SKM-1 treated with dmso at 0.1 percent for 144 hours (cell line): ENCODE results near the gene ACSM2B.
"Not testable (repeated sequence)": the region's sequence is repeated elsewhere in the genome, so short reads cannot be mapped to it uniquely, and the experiment has no call there.

Experiments
- DNase-seq: peaks from one replicate; lab custom pipeline; 2025; ENCODE audit not compliant: unreplicated experiment; lab: John Stamatoyannopoulos, UW

The ACSM2B gene

DNA sequence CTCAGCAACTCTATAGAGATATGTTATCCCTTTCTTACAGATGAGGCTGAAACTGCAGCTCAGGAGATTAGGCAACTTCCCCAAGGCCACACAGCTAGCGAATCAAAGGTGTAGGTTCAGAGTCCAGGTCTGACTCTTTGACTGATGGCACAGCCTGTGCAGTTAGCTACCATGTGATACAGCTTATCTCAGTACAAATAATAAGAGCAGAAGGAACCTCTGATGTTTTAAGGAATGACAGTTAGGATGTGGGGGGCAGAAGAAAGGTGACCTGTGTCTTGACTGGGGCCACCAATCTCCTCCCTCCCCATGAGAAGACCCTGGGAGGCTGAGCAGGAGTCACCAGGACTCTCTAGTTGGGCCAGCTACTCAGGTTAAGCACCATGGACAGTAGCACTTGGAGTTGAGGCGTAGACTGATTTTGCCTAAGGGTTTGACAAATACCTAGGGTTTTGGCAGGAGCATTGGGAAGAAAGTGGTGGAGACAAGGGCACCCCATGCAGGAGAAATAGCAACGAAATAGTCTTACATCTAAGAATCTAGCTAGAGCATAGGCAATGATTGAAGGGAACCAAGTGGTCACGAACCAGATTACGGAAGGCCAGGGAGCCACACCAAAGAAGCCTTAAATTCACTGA is 22.8 kb upstream of the ACSM2B start:
- DNase-seq: no peak

DNA sequence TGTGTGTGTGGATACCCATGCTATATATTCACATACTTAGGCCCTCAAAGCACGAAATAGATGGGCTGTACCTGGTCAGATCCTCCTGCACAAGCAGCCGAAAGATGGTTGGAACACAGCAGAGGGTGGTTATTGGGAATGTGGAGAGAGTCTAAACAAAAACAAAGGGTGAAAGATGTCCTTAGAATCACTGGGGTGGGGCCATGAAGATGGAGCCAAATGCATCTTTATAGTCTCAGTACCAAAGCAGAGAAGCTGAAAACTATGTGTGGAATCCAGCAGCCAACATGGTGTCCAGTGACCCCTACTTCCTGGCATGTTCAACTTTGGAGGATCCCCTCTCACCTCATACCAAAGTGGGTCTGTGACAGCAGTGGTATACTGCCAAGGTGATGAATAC is 19.5 kb upstream of the ACSM2B start:
- DNase-seq: not testable (repeated sequence)

DNA sequence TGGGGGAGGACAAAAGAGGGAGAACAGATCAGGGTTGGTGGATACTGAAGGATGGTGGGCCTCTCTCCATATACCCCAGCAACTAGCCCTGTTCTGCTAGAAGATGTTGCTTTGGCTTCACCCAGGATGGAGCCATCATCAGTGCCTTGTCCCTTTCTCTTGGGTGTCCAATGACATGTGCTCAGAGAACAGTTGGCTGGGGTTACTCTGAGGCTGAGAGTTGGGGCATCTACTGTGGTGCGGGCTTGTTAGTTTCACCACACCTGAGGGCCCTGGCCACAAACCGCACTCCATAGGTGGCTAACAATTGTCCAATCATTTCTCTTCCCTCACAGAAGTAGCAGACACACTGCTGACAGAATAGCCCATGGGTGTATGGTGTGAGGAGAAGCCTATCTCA is 18.9 kb upstream of the ACSM2B start:
- not testable (repeated sequence) for DNase-seq

DNA sequence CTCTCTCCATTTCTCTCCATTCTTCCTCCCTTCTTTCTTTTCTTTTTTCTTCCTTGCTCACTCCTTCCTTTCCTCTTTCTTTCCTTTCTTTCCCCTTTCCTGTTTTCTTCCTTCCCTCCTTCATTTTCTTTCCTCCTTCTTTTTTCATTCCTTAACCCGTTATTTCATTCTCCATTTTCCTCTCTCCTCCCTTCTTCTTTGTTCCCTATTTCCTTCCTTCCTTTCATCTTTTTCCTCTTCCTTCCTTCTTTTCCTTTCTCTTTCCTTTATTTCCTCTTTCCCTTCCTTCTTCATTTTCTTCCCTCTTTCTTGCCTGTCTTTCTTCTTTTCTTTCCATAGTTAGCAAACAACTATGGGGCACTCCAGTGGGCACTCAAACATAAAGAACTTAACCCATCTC is 16.6 kb upstream of the ACSM2B start:
- DNase-seq: not testable (repeated sequence)

DNA sequence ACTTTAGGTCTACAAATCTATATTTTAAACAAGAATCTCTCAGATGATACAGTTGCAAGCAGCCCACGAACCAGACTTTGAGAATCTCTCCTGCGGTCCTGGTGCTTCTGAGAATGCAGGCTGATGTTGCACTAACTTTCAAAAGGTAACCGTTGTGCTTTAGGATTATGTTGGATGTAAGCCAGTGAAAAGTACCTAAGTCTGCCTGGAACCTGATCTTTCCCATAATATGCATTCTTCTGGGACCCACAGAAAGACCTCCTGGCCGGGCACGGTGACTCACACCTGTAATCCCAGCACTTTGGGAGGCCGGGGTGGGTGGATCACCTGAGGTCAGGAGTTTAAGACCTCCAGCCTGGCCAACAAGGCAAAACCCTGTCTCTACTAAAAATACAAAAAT is 13.3 kb upstream of the ACSM2B start:
- DNase-seq: not testable (repeated sequence)

DNA sequence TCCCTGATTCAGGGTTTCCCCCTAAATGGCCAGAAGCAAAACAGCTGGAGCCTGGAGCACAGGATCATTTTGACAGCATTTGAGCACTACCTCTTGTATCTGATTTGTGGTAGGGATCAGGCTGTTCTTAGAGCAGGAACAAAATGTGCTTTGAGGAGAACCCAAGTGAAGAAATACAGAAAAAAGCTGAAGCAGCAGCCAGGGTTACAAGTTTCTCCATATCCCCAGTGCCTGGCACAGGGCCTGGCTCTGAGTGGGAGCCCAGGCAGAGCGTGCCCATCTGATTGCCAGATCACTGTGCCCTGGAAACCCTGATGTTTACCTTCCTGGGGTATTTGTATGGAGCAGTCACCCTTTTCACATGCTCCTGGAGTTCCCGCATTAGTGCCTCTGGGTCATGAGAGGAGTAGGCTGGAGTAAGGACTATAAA is 11.5 kb upstream of the ACSM2B start:
- not testable (repeated sequence) for DNase-seq

DNA sequence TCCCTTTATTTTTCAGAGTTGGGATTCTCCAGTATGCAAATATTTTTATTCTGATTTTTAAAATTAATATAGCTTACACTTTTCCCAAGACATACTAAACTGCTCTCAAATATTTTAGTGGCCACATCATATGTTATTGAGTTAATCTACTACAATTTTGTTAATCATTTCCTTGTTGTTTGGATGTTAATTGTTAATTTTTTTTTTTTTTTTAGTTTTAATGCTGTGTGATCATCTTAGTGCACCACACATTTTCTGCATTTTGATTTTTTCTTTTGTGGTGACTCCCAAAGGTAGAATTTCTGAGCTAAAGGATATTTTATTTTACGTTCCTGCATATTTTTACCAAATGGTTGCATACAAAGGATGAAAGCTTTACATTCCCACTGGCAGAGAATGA is 10.5 kb upstream of the ACSM2B start:
- not testable (repeated sequence) for DNase-seq

DNA sequence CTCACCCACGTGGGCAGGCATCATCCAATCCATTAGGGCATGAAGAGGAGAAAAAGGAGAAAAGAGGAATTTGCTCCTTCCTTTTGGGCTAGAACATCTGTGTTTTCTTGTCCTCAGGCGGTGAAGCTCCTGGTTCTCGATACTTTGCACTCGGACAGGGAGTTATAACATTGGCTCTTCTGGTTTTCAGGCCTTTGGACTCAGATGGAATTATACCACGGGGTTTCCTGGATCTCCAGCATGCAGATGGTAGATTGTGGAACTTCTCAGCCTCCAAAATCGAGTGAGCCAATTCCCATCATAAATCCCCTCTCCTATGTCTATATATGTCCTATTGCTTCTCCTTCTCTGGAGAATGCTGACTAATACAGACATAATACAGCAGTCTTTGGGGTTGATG is 9.9 kb upstream of the ACSM2B start:
- not testable (repeated sequence) for DNase-seq

DNA sequence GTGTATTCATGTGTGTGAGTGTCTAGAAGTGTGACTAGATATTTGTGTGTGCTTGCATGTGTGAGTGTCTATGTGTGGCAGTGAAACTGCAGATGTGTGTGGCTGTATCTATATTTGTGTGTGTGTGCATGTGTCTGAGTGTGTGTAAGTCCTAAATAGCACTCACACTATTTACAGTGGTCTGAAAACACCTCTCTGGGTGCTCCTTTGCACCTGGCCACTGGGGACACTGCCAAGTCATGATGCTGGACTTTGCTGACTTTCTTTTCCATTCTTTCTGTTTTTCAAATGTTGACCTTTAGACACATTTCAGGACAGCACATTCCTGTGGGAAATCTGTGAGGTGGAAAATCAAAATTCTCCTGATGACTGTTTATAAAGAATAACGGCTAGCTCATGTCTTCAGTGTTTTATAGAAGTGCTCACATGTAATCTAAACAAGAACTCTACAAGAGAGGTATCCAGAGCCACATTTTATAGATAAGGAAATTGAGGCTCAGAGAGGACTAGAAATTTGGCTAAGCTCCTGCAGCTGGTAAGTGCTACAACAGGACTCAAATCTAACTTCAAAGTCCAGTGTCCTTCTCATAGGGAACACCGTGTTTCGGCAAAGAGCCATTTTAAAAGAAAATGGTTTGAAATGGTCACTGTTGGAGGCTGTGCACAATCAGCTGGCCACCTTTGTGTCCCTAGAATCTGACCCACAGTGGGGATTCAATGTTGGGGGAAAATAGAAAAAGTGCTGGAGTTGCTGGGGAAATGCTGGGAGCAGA is 4.5 kb upstream of the ACSM2B start:
- not testable (repeated sequence) for DNase-seq

DNA sequence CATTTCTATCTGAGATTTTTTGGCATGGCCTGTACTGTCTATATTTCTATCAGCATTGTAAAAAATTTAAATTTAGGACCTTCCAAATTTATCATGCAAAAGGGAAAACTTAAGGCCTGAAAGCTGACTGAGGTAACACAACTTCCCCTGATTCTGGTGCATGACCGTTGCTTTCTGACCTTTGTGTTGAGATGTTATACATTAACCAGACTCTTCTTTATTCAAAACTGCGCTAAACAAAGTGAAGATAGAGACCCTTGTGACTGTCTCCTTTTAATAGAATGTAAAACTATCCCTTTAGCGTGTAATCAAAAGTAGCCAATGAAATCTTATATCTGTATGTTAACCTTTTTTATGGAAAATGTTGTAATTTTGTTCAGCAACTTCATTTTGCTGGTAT is 1.9 kb upstream of the ACSM2B start:
- DNase-seq: not testable (repeated sequence)

DNA sequence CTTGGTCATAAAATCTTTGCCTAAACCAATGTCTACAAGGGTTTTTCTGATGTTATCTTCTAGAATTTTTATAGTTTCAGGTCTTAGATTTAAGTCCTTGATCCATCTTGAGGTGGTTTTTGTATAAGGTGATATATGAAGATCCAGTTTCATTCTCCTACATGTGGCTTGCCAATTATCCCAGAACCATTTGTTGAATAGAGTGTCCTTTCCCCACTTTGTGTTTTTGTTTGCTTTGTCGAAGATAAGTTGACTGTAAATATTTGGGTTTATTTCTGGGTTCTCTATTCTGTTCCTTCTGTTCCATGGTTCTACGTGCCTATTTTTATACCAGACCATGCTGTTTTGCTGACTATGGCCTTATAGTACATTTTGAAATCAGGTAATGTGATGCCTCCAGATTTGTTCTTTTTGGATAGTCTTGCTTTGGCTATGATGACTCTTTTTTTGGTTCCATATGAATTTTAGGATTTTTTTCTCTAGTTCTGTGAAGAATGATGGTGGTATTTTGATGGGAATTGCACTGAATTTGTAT is 7.0 kb downstream of the ACSM2B start:
- DNase-seq: not testable (repeated sequence)

DNA sequence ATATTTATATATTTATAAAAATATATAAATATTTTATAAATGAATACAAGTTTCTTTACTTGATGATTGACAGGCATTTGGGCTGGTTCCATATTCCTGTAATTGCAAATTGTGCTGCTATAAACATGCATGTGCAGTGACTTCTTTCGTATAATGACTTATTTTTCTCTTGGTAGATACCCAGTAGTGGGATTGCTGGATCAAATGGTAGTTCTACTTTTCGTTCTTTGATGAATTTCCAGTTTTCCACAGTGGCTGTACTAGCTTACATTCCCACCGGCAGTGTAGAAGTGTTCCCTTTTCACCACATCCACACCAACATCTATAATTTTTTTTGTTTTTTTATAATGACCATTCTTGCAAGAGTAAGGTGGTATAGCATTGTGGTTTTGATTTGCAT is 7.8 kb downstream of the ACSM2B start:
- DNase-seq: no peak

DNA sequence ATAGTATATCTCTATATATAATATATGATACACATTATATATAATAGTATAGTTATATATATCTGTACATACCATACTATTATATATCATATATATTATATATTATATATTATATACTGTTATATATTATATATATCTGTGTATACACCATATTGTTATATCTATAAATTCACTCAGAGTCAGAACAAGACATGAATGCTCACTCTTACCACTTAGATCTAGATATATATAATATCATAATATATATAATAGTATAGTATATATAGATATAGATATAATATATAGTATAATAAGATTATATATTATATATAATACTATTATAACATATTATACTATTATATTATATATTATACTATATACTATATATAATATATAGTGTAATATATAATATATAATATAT is 9.3 kb downstream of the ACSM2B start:
- no peak for DNase-seq

DNA sequence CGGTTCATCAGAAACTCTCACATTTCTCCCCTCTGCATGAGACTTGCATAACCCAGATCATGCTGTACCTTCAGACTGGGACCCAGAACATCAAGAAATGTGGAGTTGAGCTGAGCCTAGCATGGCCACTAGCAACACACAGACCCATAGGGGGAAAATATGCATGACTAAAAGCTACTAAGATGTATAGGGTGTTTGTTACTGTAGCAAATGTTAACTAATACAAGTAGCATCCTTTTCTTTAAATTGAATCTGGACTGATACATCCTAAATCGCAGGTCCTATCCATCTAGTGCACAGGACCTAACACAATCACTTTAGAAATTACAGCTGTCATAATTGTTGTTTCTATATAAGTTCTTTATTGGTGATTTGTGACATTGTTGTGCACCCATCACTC is 10.8 kb downstream of the ACSM2B start:
- not testable (repeated sequence) for DNase-seq

DNA sequence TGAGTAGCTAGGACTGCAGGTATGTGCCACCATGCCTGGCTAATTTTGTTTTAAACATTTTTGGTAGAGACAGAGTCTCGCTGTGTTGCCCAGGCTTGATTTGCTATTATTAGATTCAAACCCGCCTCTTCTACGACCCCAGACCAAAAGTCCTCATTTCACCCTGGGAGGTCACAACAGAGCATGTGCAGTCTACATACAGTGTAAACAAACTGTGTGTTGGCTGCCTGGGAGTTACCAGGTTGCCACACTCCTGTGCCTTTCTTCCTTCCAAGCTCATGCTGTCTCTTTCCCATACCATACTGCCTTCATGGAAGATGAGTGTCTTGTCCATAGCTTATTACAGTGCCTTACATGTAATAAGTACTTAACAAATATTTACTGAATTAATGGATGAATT is 11.9 kb downstream of the ACSM2B start:
- not testable (repeated sequence) for DNase-seq

DNA sequence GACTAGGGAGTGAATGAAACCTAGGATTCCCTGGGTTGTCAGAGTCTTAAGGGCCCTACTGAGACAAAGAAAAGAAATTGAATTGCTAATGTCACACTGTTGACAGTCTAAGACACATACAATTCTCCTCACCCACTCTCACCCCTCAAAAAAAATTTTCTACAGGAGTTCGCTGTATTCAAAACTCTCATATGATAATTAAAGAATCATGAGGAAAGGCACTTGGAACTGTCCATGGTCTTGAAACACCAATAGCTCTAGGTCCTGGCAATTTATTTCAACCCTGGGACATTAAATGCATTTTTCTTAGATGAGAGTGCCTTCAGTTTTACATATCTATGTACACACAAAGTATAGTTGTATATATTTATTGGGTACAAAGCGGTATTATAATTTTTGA is 20.5 kb downstream of the ACSM2B start:
- DNase-seq: not testable (repeated sequence)

DNA sequence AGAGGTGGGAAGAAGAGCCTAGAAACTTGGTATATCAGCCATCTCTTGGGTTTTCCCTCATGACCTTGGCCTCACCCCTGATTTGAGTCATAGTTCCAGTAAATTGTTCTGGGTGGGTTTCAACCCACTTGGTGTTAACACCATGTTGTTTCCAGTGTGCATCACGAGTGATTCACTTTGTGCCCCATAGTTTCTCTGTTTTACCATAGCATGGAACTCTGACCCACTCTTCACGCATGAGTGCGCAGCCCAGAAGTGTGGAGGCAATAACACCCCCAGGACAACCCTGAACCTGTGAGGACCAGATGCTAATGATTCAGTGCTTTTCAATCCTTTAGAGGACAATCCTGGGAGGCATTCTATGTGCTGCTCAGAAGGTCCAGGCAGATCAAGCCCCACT is 21.5 kb downstream of the ACSM2B start:
- not testable (repeated sequence) for DNase-seq

DNA sequence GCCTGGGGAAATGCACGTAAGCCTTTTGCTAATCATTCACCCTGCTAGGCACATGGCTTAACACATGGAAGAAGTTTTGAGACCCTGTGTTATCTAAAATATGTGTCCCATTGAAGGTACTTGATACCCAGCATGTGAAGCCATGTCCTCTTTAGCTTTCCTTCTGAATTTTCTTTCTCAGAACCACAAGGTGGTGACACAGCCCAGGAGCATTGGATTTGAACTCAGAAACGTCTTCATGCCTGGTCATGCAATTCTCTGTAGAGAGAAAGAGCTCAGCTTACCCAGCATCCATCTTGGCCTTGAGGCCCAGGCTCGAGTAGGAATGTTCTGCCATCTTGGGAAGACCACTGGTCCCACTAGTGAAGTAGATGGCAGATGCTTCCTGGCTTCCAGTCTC is 22.7 kb downstream of the ACSM2B start:
- DNase-seq: not testable (repeated sequence)

DNA sequence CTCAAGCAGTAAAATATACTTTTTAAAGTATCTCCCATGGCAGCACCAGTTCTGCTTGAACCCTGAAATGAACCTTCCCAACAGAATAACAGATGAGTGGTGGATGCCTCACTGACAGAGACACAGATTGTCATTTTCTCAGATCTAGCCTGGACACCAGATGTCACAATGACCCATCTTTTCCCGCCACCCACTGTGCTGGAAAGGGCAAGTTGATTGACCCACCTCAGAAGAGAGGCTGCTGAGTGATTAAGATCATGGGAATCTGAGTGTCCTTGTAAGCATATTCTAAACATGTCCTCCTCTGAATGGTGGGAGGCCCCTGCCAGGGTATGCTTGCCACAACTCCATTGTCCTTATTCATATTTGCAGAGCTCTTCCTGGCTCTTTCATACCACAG is 29.2 kb downstream of the ACSM2B start:
- not testable (repeated sequence) for DNase-seq

DNA sequence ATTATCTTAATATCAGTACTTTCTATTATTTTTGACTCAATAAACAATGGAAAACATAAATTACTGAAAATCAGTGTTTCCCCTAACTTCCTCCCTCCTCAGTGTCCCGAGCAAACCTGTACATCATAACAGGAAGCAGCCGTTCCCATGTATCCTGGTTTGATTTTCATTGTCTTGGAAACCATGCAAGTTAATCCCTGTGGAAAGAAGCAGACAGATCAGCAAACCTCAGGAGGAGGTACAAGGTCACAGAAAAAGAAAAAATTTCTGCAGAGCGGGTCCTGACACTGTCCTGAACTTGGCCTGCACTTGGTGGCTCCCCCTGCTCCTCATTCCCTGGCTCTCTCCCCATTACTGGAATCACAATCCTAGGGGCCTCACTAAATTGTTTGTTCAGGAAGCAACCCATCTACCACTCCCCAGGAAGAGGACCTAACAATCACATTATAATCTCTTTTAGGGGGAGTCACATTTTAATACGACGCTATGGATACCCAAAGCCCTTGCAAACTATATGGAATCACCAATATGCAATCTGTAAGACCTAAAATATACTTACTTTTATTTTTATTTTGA is 29.8 kb downstream of the ACSM2B start:
- DNase-seq: not testable (repeated sequence)

DNA sequence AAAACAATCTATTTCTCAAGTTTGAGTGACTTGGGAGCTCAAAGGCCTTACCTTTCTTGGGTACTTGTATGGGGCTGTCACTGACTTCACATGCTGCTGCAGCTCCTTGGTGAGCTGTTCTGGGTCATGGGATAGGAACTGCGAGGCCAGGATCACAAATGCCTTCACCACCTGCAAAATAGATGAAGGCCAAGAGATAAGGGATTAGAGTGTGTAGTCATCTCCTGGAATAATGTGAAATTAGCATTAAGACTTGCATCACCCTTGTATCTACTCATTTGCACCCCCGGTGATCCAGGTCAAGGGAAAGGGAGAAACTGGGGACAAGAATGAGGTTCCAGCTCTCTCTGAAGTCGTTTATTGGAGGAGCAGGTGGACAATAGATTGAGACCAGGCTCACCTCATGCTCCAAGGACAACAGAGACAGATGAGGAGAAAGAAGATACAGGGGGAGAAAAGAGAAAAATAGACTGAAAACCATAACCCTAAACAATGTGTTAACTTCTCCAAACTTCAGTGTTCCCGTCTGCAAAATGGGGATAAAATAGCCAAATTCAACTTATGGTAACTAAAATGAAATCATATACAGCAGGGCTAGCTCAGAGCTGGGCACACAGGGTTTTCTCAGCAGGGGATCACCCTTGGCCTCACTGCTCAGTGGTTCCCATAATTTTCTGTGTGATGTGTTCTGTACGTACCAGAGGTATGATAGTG is 35.4 kb downstream of the ACSM2B start:
- DNase-seq: not testable (repeated sequence)
